ENCODE measurements around the gene KBTBD12. TPM values are rescaled to one million over a fixed set of nuclear protein-coding genes. Genes with fewer than 3 reads are reported as not detected.

Gene KBTBD12
- total RNA-seq, 2 donors from 2014 or later: 14.5 TPM

- ATAC-seq (ENCODE audit: insufficient number of reproducible peaks, low FRiP score, low read depth) (no peak), DNase-seq (ENCODE audit: low spot score) (no peak)
- TF ChIP-seq CTCF (IDR thresholded peaks at IDR 0.05): no peak
- no peak overlapping the region for H3K27ac ChIP-seq
- no peaks in the 10 kb centered on the region for H3K27me3 ChIP-seq (replicated peaks; ENCODE audit: insufficient read depth)
- H3K4me1 ChIP-seq (ENCODE audit: control insufficient read depth in 1 of 2, low read depth in 2 of 2): no peaks in the 10 kb centered on the region
- no peaks in the 10 kb centered on the region for H3K36me3 ChIP-seq
- no peaks in the 10 kb centered on the region for H3K9me3 ChIP-seq
- no peak overlapping the region for H3K4me3 ChIP-seq
Measured at GRCh38 chr3:128014548-128014947, 99.5 kb downstream of the KBTBD12 start.

DNA sequence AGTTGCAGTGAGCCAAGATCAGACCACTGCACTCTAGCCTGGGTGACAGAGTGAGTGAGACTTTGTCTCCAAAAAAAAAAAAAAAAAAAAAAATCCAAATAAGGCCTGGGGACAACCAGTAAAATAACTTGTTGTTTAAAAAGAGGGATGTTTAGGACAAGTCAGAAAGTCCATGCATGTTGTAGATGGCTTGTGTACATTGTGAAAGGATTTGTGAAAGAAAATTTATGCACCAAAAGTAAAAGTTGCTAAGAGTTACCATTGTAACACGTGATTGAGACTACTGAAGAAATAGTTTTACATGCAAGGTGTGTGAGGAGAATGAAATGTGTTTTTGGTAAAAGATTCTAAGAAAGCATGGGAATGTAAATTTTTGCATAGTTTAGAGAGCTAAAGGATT lies 101.5 kb downstream of the KBTBD12 start:
- Histone ChIP-seq H3K27ac (no peak overlapping the region), H3K27me3 (replicated peaks; ENCODE audit: insufficient read depth) (no peaks in the 10 kb centered on the region), H3K9me3 (no peaks in the 10 kb centered on the region), H3K4me3 (no peak overlapping the region), H3K4me1 (ENCODE audit: control insufficient read depth in 1 of 2, low read depth in 2 of 2) (no peaks in the 10 kb centered on the region), H3K36me3 (no peaks in the 10 kb centered on the region)
- TF ChIP-seq CTCF (IDR thresholded peaks at IDR 0.05): no peak
- DNase-seq (ENCODE audit: low spot score) (no peak), ATAC-seq (ENCODE audit: insufficient number of reproducible peaks, low FRiP score, low read depth) (no peak)

GRCh38 chr3:128021768-128022372 lies 106.8 kb downstream of the KBTBD12 start:
- Histone ChIP-seq H3K27me3 (replicated peaks; ENCODE audit: insufficient read depth) (no peaks in the 10 kb centered on the region), H3K4me1 (ENCODE audit: control insufficient read depth in 1 of 2, low read depth in 2 of 2) (no peaks in the 10 kb centered on the region), H3K36me3 (no peaks in the 10 kb centered on the region), H3K4me3 (no peak overlapping the region), H3K9me3 (no peaks in the 10 kb centered on the region), H3K27ac (no peak overlapping the region)
- ATAC-seq (ENCODE audit: insufficient number of reproducible peaks, low FRiP score, low read depth): no peak
- no peak for TF ChIP-seq CTCF (IDR thresholded peaks at IDR 0.05)
- no peak for DNase-seq (ENCODE audit: low spot score)

DNA sequence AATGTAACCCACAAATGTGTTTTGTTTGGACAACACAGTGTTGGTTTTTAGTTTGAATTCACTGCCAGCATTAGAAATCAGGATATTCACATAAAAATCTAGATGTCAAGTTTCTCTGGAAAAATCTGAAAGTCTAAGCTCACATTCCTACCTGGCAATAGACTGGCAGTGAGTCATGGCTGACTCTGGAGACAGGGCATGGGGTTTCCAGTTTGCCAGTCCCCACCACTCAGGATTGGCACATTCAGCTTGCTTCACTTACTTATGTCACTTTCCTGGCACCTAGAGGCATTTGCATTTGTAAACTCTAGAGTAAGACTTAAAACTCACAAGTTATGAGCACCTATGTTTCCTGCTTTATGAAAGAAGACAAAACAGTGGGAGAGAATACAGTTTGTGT lies 118.1 kb downstream of the KBTBD12 start:
- no peak for ATAC-seq (ENCODE audit: insufficient number of reproducible peaks, low FRiP score, low read depth)
- no peaks in the 10 kb centered on the region for H3K9me3 ChIP-seq
- no peak overlapping the region for H3K4me3 ChIP-seq
- no peak for TF ChIP-seq CTCF (IDR thresholded peaks at IDR 0.05)
- H3K36me3 ChIP-seq: no peaks in the 10 kb centered on the region
- H3K27ac ChIP-seq: no peak overlapping the region
- H3K27me3 ChIP-seq (replicated peaks; ENCODE audit: insufficient read depth): no peaks in the 10 kb centered on the region
- no peak for DNase-seq (ENCODE audit: low spot score)
- no peaks in the 10 kb centered on the region for H3K4me1 ChIP-seq (ENCODE audit: control insufficient read depth in 1 of 2, low read depth in 2 of 2)

DNA sequence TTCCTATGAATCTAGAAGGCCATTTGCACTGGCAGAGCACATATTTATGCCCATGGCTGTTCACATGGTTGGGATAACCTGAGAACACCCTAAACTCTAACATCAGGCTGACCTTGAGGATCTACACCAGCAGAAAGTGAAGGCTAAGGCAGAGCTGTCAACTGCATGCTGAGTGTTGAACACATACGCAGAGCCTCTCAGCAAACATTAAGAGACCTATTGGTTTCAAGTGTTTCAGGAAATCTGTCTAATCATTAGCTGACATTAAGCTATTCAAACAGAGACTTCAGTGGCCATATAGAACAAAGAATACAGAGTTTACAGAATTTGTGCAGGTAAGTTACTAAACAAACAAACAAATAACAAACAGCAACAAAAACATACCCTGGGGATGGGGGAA lies 121.1 kb downstream of the KBTBD12 start:
- no peak overlapping the region for H3K27ac ChIP-seq
- TF ChIP-seq CTCF (IDR thresholded peaks at IDR 0.05): no peak
- H3K36me3 ChIP-seq: no peaks in the 10 kb centered on the region
- DNase-seq (ENCODE audit: low spot score) (no peak), ATAC-seq (ENCODE audit: insufficient number of reproducible peaks, low FRiP score, low read depth) (no peak)
- no peaks in the 10 kb centered on the region for H3K9me3 ChIP-seq
- H3K27me3 ChIP-seq (replicated peaks; ENCODE audit: insufficient read depth): no peaks in the 10 kb centered on the region
- no peak overlapping the region for H3K4me3 ChIP-seq
- H3K4me1 ChIP-seq (ENCODE audit: control insufficient read depth in 1 of 2, low read depth in 2 of 2): no peaks in the 10 kb centered on the region

Other genes starting within 250 kb of the KBTBD12 start
- gene ABTB1, start 242.3 kb upstream of the KBTBD12 start, total RNA-seq: 10 to 100 TPM; 71.7 to 78.7 TPM
- 10 to 100 TPM; 57.6 to 71.8 TPM for gene MGLL, start 92.7 kb upstream of the KBTBD12 start, total RNA-seq
- gene SEC61A1, start 137.2 kb downstream of the KBTBD12 start, total RNA-seq: 100 to 1,000 TPM; 149 to 182 TPM
- 10 to 100 TPM; 14.1 to 18.6 TPM for gene RUVBL1, start 208.6 kb downstream of the KBTBD12 start, total RNA-seq
- 10 to 100 TPM; 16.1 to 17.5 TPM for gene EEFSEC, start 238.2 kb downstream of the KBTBD12 start, total RNA-seq